GM12878 (cell line): ENCODE results near the gene TMUB2. TPM values are rescaled to one million over a fixed set of nuclear protein-coding genes. Genes with fewer than 3 reads are reported as not detected.

Experiments used
- ATAC-seq: fragments of 200-7000 bp; cut with Tn5 transposase; 3 replicates; pipeline ENCODE4 v1.9.1; 2020; ENCODE audit warnings: mild to moderate bottlenecking, moderate library complexity
- BruUV-seq: library from RNA; stranded (reverse); fragments of 400-500 nt; replicated peaks from 2 replicates; lab custom pipeline; 2021; lab: Mats Ljungman, UMichigan
- CTCF ChIA-PET: fragments of 300-600 bp; sonication (Branson Sonifier 250); formaldehyde crosslinking; extraction: SDS; loops from one replicate; lab custom pipeline; 2021; ENCODE audit warnings: inconsistent platforms; lab: Yijun Ruan, JAX
- POLR2A ChIA-PET: fragments of 350-600 bp; formaldehyde crosslinking; extraction: SDS; loops from one replicate; lab custom pipeline; 2021; ENCODE audit warnings: inconsistent platforms; lab: Charles Lee
- RAD21 ChIA-PET: fragments of 300-600 bp; sonication (Branson Sonifier 250); formaldehyde crosslinking; loops from one replicate; lab custom pipeline; 2023; ENCODE audit warnings: antibody characterized with exemption; ENCODE audit not compliant: unreplicated experiment; lab: Charles Lee
- SMC1A ChIA-PET: fragments of 300-600 bp; sonication (Branson Sonifier 250); formaldehyde crosslinking; loops from one replicate; lab custom pipeline; 2023; ENCODE audit not compliant: unreplicated experiment, uncharacterized antibody; lab: Charles Lee
- DNase-seq: peaks from one replicate; pipeline ENCODE4 v3.0.0-alpha.2; 2011; ENCODE audit warnings: low read depth, low spot score
- FAIRE-seq: peaks from 3 replicates; lab custom pipeline; 2011; peaks lifted over from hg19 to GRCh38; lab: Jason Lieb, UNC
- H2AFZ ChIP-seq: 2 replicates; pipeline ENCODE4 v1.6.0; 2011; ENCODE audit warnings: low read depth, low read length, control low read depth; ENCODE audit not compliant: control insufficient read depth
- H3K27ac ChIP-seq: 2 replicates; pipeline ENCODE4 v1.5.1; 2011; ENCODE audit warnings: control low read depth; ENCODE audit not compliant: control insufficient read depth, insufficient read depth
- H3K27me3 ChIP-seq, 2 experiments: replicated peaks in 1 of 2; 2 replicates each; pipeline versions ENCODE4 v1.6.0 to v1.6.1; 2011; ENCODE audit warnings: low read length in 1 of 2; ENCODE audit not compliant: control insufficient read depth in 2 of 2, insufficient read depth in 2 of 2
- H3K36me3 ChIP-seq, 2 experiments: 2 replicates each; pipeline ENCODE4 v1.5.1; 2011; ENCODE audit warnings: low read length in 1 of 2; ENCODE audit not compliant: control insufficient read depth in 2 of 2, insufficient read depth in 2 of 2
- H3K4me1 ChIP-seq: 2 replicates; pipeline ENCODE4 v1.6.1; 2011; ENCODE audit warnings: mild to moderate bottlenecking, low read length, moderate library complexity, mixed read lengths; ENCODE audit not compliant: control insufficient read depth, insufficient read depth
- H3K4me2 ChIP-seq: 2 replicates; pipeline ENCODE4 v1.6.0; 2011; ENCODE audit warnings: control low read depth; ENCODE audit not compliant: control insufficient read depth, insufficient read depth
- H3K4me3 ChIP-seq: fragments of 200-600 bp; sonication (generic); 2 replicates; pipeline ENCODE4 v1.5.1; 2016
- H3K79me2 ChIP-seq: 2 replicates; pipeline ENCODE4 v1.6.0; 2011; ENCODE audit warnings: low read length; ENCODE audit not compliant: control insufficient read depth, insufficient read depth
- H3K9ac ChIP-seq: 2 replicates; pipeline ENCODE4 v1.8.0; 2011; ENCODE audit warnings: low read length, control low read depth, mixed read lengths; ENCODE audit not compliant: control insufficient read depth, insufficient read depth
- H3K9me3 ChIP-seq: replicated peaks from 3 replicates; pipeline ENCODE4 v1.5.1; 2011; ENCODE audit warnings: mild to moderate bottlenecking, low read length; ENCODE audit not compliant: control insufficient read depth, insufficient read depth
- H4K20me1 ChIP-seq: 2 replicates; pipeline ENCODE4 v1.6.0; 2011; ENCODE audit not compliant: control insufficient read depth, insufficient read depth
- IKZF2 ChIP-seq, 2 experiments: fragments of 450-650 bp; IDR thresholded peaks; 2 replicates each; pipeline ENCODE4 v1.6.1; 2017; ENCODE audit warnings: mild to moderate bottlenecking in 2 of 2, moderate library complexity in 2 of 2
- POLR2AphosphoS2 ChIP-seq: IDR thresholded peaks from 2 replicates; pipeline ENCODE4 v1.6.1; 2011; ENCODE audit warnings: low read depth, mild to moderate bottlenecking, low read length, improper control_type of control experiment, moderate library complexity
- TARDBP ChIP-seq: IDR thresholded peaks from 2 replicates; pipeline ENCODE4 v1.6.1; 2016; ENCODE audit warnings: borderline replicate concordance
- TCF7 ChIP-seq: IDR thresholded peaks from 2 replicates; pipeline ENCODE4 v1.6.1; 2014; ENCODE audit warnings: antibody characterized with exemption, borderline replicate concordance
- ZNF622 ChIP-seq: fragments of 450-650 bp; IDR thresholded peaks from 2 replicates; pipeline ENCODE4 v1.6.1; 2017; ENCODE audit warnings: mild to moderate bottlenecking, inconsistent platforms
- WGBS: methylation state at CpG from one replicate; pipeline ENCODE4 v1.1.6; 2016; ENCODE audit warnings: low lambda C conversion rate; ENCODE audit not compliant: insufficient replicate concordance, insufficient coverage; ENCODE audit errors: missing lambda C conversion rate; 5-methylcytosine and 5-hydroxymethylcytosine counted together
- in situ Hi-C: fragments of 300-500 bp; cut with MboI; formaldehyde crosslinking; loops from 9 replicates; pipeline ENCODE4 v1.14.3; 2018; ENCODE audit warnings: mixed read lengths
- intact Hi-C: fragments of 100-400 bp; cut with micrococcal nuclease; formaldehyde crosslinking; loops from one replicate; pipeline ENCODE4 v1.14.2; 2022; ENCODE audit not compliant: unreplicated experiment
- polyA plus RNA-seq, 11 experiments: library from polyadenylated mRNA; depleted of rRNA in 4 of 11; unstranded in 6 of 11; stranded (reverse) in 5 of 11; fragments of >200 nt; fragmentation: Nextera tagmentation in 4 of 11; fragmentation: Illumina TruSeq in 1 of 11; extraction: Ambion mirVana in 4 of 11; extraction: Trizol in 1 of 11; gene quantifications; 1 replicate in 1 of 11; 2 replicates in 10 of 11; pipeline versions ENCODE4 v1.2.1 to v1.2.3, GENCODE V29; 2011 to 2016; ENCODE audit warnings: inconsistent platforms in 2 of 11, missing spikeins in 2 of 11, low read depth in 1 of 11
- total RNA-seq, 4 experiments: library from RNA; depleted of rRNA in 3 of 4; stranded (reverse); fragments of >200 nt in 3 of 4; fragmentation: Illumina TruSeq in 1 of 4; extraction: Trizol in 1 of 4; gene quantifications; 2 replicates each; pipeline versions ENCODE4 v1.2.1 to v1.2.3, GENCODE V29; 2013 to 2021
- TF ChIP-seq, protein P1 (sequence below): fragments of 450-650 bp; IDR thresholded peaks from 2 replicates; pipeline ENCODE4 v1.6.1; 2017; ENCODE audit warnings: antibody characterized with exemption, mild to moderate bottlenecking, moderate library complexity
- TF ChIP-seq, protein P2 (sequence below): fragments of 450-650 bp; IDR thresholded peaks from 2 replicates; pipeline ENCODE4 v1.6.1; 2018; ENCODE audit warnings: mild to moderate bottlenecking, low read depth, moderate library complexity; ENCODE audit not compliant: partially characterized antibody

TMUB2 gene
- total and polyA plus RNA-seq, 10 of the 15 experiments (the other 5 are each of a cell fraction or from before 2014, with no cell fraction given): 4.3 to 34.0 (median 20.0) TPM

DNA sequence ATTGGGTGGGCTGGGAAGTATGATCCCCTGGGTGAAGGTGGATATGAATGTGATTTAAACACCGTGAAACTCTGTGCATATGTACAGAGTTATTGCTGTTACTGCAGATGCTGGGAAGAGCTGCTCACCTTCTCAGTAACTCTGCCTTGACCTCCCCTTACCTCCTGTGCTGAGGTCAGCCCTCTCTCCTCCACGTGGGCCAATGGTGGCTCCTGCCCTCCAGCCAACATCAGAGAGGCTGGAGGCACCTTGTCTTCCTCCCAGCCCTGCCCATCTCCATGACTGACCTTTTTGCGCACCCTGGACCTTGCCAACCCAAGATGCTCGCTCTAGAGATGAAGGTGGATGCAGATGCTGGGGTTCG is 16.7 kb upstream of the TMUB2 start:
- FAIRE-seq (no peak), ATAC-seq (no peak), DNase-seq (no peak)
- in situ Hi-C loops: no loop called here
- POLR2A ChIA-PET: interaction anchor here (0.6 kb wide), 1 partner anchor 266 kb away, joined by 7 read pairs; no protein-coding TSS in a partner anchor
- H2AFZ ChIP-seq: no peak overlapping the region
- H4K20me1 ChIP-seq: no peaks in the 10 kb centered on the region
- no peaks in the 10 kb centered on the region for H3K79me2 ChIP-seq
- RAD21 ChIA-PET: interaction anchor here (1.3 kb wide), 1 partner anchor 226 kb away, joined by 4 read pairs; no protein-coding TSS in a partner anchor
- H3K9me3 ChIP-seq: no peaks in the 10 kb centered on the region
- no peak overlapping the region for H3K27ac ChIP-seq
- TF ChIP-seq, protein P1, sequence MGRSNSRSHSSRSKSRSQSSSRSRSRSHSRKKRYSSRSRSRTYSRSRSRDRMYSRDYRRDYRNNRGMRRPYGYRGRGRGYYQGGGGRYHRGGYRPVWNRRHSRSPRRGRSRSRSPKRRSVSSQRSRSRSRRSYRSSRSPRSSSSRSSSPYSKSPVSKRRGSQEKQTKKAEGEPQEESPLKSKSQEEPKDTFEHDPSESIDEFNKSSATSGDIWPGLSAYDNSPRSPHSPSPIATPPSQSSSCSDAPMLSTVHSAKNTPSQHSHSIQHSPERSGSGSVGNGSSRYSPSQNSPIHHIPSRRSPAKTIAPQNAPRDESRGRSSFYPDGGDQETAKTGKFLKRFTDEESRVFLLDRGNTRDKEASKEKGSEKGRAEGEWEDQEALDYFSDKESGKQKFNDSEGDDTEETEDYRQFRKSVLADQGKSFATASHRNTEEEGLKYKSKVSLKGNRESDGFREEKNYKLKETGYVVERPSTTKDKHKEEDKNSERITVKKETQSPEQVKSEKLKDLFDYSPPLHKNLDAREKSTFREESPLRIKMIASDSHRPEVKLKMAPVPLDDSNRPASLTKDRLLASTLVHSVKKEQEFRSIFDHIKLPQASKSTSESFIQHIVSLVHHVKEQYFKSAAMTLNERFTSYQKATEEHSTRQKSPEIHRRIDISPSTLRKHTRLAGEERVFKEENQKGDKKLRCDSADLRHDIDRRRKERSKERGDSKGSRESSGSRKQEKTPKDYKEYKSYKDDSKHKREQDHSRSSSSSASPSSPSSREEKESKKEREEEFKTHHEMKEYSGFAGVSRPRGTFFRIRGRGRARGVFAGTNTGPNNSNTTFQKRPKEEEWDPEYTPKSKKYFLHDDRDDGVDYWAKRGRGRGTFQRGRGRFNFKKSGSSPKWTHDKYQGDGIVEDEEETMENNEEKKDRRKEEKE: no peak
- no peak for TF ChIP-seq TCF7
- TF ChIP-seq IKZF2 (IDR thresholded peaks at IDR 0.05): no peak
- TF ChIP-seq TARDBP: no peak
- TF ChIP-seq, protein P2, sequence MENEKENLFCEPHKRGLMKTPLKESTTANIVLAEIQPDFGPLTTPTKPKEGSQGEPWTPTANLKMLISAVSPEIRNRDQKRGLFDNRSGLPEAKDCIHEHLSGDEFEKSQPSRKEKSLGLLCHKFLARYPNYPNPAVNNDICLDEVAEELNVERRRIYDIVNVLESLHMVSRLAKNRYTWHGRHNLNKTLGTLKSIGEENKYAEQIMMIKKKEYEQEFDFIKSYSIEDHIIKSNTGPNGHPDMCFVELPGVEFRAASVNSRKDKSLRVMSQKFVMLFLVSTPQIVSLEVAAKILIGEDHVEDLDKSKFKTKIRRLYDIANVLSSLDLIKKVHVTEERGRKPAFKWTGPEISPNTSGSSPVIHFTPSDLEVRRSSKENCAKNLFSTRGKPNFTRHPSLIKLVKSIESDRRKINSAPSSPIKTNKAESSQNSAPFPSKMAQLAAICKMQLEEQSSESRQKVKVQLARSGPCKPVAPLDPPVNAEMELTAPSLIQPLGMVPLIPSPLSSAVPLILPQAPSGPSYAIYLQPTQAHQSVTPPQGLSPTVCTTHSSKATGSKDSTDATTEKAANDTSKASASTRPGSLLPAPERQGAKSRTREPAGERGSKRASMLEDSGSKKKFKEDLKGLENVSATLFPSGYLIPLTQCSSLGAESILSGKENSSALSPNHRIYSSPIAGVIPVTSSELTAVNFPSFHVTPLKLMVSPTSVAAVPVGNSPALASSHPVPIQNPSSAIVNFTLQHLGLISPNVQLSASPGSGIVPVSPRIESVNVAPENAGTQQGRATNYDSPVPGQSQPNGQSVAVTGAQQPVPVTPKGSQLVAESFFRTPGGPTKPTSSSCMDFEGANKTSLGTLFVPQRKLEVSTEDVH: no peak
- no peak for TF ChIP-seq POLR2AphosphoS2
- TF ChIP-seq ZNF622: no peak
- TF ChIP-seq, all 136 proteins: peak for 0
- intact Hi-C loops: no loop called here
- H3K4me3 ChIP-seq: no peak overlapping the region
- CTCF ChIA-PET: interaction anchor here (1.8 to 5.2 kb wide), 2 partner anchors 19 to 225 kb away, joined by 4 to 56 read pairs; partner anchors contain the start of gene PPY
- H3K9ac ChIP-seq: no peak overlapping the region
- 70% methylated on average over 5 of the region's 5 CpGs for WGBS
- peaks cover 5% of the 10 kb centered on the region for H3K4me1 ChIP-seq
- SMC1A ChIA-PET: interaction anchor here (0.8 to 1.2 kb wide), 2 partner anchors 18 to 19 kb away, joined by 3 to 6 read pairs; no protein-coding TSS in a partner anchor
- H3K27me3 ChIP-seq: no peaks in the 10 kb centered on the region
- H3K36me3 ChIP-seq: peaks cover 0 to 4% of the 10 kb centered on the region in 2 experiments; a peak in 1 of 4 replicates
- BruUV-seq: no TSS peak
- H3K4me2 ChIP-seq: no peak overlapping the region
